ENCODE results near the gene CYCS. TPM values are rescaled to one million over a fixed set of nuclear protein-coding genes. Genes with fewer than 3 reads are reported as not detected.

CYCS gene
- total and polyA plus RNA-seq, 2 of the 8 experiments (the other 6 are each of a cell fraction or from before 2014, with no cell fraction given): 48.6 to 229 TPM

GRCh38 chr7:25158966-25159365, 33.9 kb upstream of the CYCS start:
- Histone ChIP-seq H2AFZ (ENCODE audit: low read length) (no peak overlapping the region), H4K20me1 (replicated peaks in 1 of 2; ENCODE audit: control insufficient read depth in 1 of 2, insufficient read depth in 2 of 2, low read length in 2 of 2) (no peaks in the 10 kb centered on the region), H3K9me3 (ENCODE audit: insufficient read depth in 2 of 2, low read depth in 1 of 2, low read length in 1 of 2) (no peaks in the 10 kb centered on the region), H4K8ac (ENCODE audit: extremely low read depth, insufficient read depth, low read length) (no peak overlapping the region), H3K27me3 (replicated peaks in 1 of 4; ENCODE audit: control insufficient read depth in 3 of 4, extremely low read depth in 1 of 4, insufficient read depth in 3 of 4, low read length in 3 of 4) (peaks cover 0 to 2% (median 0%) of the 10 kb centered on the region in 4 experiments; a peak in 2 of 7 replicates), H2BK20ac (ENCODE audit: low read length) (no peak overlapping the region), H3K27ac (ENCODE audit: low read depth, low read length) (no peak overlapping the region), H3K4me1 (replicated peaks in 1 of 4; ENCODE audit: control insufficient read depth in 3 of 4, insufficient read depth in 4 of 4, low read length in 3 of 4) (no peaks in the 10 kb centered on the region), H3K79me1 (ENCODE audit: low read depth, low read length) (no peaks in the 10 kb centered on the region), H3K36me3 (ENCODE audit: control insufficient read depth in 2 of 4, insufficient read depth in 4 of 4, low read length in 3 of 4) (no peaks in the 10 kb centered on the region), H3K4me2 (ENCODE audit: insufficient read depth in 1 of 2, low read depth in 2 of 2, low read length in 2 of 2) (no peak overlapping the region), H4K5ac (ENCODE audit: insufficient read length, low read depth, low read length) (no peak overlapping the region), H2BK120ac (replicated peaks; ENCODE audit: low read depth, low read length) (no peak overlapping the region), H3K4me3 (ENCODE audit: extremely low read depth in 1 of 4, insufficient read depth in 2 of 4, low read depth in 3 of 4, low read length in 4 of 4) (no peak overlapping the region), H3K23ac (ENCODE audit: insufficient read length) (no peak overlapping the region), H3K79me2 (ENCODE audit: control insufficient read depth in 1 of 2, insufficient read depth in 2 of 2, low read length in 2 of 2) (no peaks in the 10 kb centered on the region), H3K23me2 (ENCODE audit: low read depth, low read length) (no peaks in the 10 kb centered on the region), H3K18ac (ENCODE audit: extremely low read depth, low read length) (no peak overlapping the region), H3K56ac (replicated peaks; ENCODE audit: insufficient read length, low read depth, low read length) (no peak overlapping the region), H3K14ac (ENCODE audit: insufficient read length) (no peak overlapping the region), H3K9ac (replicated peaks in 1 of 4; ENCODE audit: extremely low read depth in 1 of 4, low read depth in 3 of 4, low read length in 3 of 4) (no peak overlapping the region), H2BK15ac (ENCODE audit: low read length) (no peak overlapping the region), H2BK12ac (ENCODE audit: low read depth, low read length) (no peak overlapping the region), H4K91ac (replicated peaks; ENCODE audit: insufficient read length, low read length) (no peak overlapping the region), H2BK5ac (ENCODE audit: low read depth, low read length) (no peak overlapping the region), H3K4ac (replicated peaks; ENCODE audit: insufficient read length, low read depth, low read length) (no peak overlapping the region), H2AK5ac (ENCODE audit: low read depth, low read length) (no peak overlapping the region)
- 81% methylated on average over 4 of the region's 4 CpGs; no CpG with 5 or more reads in 1 of the 2 experiments for WGBS, 2 experiments (ENCODE audit: extremely low coverage in 1 of 2, insufficient coverage in 1 of 2, insufficient read length in 1 of 2, insufficient replicate concordance in 2 of 2, low coverage in 1 of 2, low lambda C conversion rate in 2 of 2, missing lambda C conversion rate in 1 of 2)
- FAIRE-seq (no peak), DNase-seq (ENCODE audit: low read depth in 1 of 2, low spot score in 2 of 2) (no peak)
- CTCF ChIA-PET (ENCODE audit: partially characterized antibody): interaction anchor here (0.6 to 3.4 kb wide), 7 partner anchors 9 to 65 kb away, joined by 3 to 14 read pairs (median 3); a partner anchor contains a TSS
- TF ChIP-seq PHF8 (conservative IDR thresholded peaks at IDR 0.05; ENCODE audit: low read depth, low read length): no peak
- TF ChIP-seq CREB1 (IDR thresholded peaks at IDR 0.05): no peak
- TF ChIP-seq MAX (IDR thresholded peaks at IDR 0.05): no peak
- TF ChIP-seq NRF1 (IDR thresholded peaks at IDR 0.05; ENCODE audit: low read depth, low read length): no peak
- TF ChIP-seq POLR2AphosphoS5 (IDR thresholded peaks at IDR 0.05; ENCODE audit: low read depth, low read length): no peak
- TF ChIP-seq KDM5A (IDR thresholded peaks at IDR 0.05; ENCODE audit: low read length): no peak
- TF ChIP-seq ATF3 (IDR thresholded peaks at IDR 0.05; ENCODE audit: insufficient read depth, low read depth, low read length): no peak
- no peak for TF ChIP-seq SIRT6 (IDR thresholded peaks at IDR 0.05; ENCODE audit: low read length)
- POLR2A ChIA-PET (ENCODE audit: partially characterized antibody): interaction anchor here (1.5 kb wide), 1 partner anchor 42 kb away, joined by 3 read pairs; no protein-coding TSS in a partner anchor
